Measurements from ENCODE around the gene TCF12. TPM values are rescaled to one million over a fixed set of nuclear protein-coding genes. Genes with fewer than 3 reads are reported as not detected.

TCF12 gene
- total and polyA plus RNA-seq, 5 donors from 2014 or later = 45.7 to 83.7 (median 68.2) TPM

DNA sequence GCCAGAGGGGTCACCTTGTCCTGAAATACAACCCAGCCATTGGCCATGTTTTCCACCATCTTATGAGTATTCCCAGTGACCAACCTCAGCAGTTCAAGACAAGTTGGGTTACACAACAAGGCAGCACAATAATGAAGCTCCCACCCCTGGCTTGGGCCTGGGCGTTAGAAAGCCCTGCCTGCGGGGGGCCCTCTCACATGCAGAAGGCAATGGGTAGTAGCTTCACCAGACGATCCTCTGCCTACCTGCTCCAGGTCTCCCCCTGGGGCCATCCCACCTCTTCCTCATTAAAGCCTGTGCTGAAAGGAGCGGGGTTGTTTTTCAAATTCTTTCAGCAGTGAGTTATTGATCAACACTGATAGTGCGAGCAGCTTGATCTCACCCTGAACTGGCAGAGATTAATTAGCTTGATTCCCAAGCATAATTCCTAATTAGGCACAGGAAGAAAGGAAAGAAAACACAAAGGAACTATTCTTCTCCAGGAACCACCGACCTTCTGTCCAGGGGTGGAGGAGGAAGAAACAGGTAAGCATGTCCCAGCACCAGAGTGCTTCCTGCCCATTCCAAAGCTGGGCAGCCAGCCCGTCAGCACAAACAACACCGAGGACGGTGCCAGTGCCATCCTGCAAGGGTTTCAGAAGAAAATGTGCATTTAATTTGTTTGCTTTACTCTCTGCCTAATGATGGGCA lies 378.2 kb downstream of the TCF12 start:
- no peaks in the 10 kb centered on the region for H3K4me1 ChIP-seq (ENCODE audit: control insufficient read depth, insufficient read depth, low read length, poor library complexity, severe bottlenecking)
- ATAC-seq (ENCODE audit: low read depth in 2 of 2) (no peak), DNase-seq (no peak)
- Mint-ChIP-seq H3K27ac (no peak overlapping the region), H3K4me3 (no peak overlapping the region), H3K9me3 (peaks cover 0 to 3% (median 0%) of the 10 kb centered on the region in 7 donors), H3K4me1 (peaks cover 0 to 19% (median 6%) of the 10 kb centered on the region in 4 donors), H3K27me3 (no peaks in the 10 kb centered on the region), H3K36me3 (peaks cover 10% of the 10 kb centered on the region)
- H3K27ac ChIP-seq (ENCODE audit: insufficient read depth, low read length, poor library complexity, severe bottlenecking) = no peak overlapping the region
- H3K9me3 ChIP-seq (ENCODE audit: control insufficient read depth in 2 of 2, low read length in 2 of 2) = no peaks in the 10 kb centered on the region
- H3K27me3 ChIP-seq (ENCODE audit: control insufficient read depth, insufficient read depth, low read length) = no peaks in the 10 kb centered on the region
- no peaks in the 10 kb centered on the region for H3K36me3 ChIP-seq (ENCODE audit: control insufficient read depth, insufficient read depth, low read length)
- no peak overlapping the region for H3K4me3 ChIP-seq (ENCODE audit: low read depth, low read length)

DNA sequence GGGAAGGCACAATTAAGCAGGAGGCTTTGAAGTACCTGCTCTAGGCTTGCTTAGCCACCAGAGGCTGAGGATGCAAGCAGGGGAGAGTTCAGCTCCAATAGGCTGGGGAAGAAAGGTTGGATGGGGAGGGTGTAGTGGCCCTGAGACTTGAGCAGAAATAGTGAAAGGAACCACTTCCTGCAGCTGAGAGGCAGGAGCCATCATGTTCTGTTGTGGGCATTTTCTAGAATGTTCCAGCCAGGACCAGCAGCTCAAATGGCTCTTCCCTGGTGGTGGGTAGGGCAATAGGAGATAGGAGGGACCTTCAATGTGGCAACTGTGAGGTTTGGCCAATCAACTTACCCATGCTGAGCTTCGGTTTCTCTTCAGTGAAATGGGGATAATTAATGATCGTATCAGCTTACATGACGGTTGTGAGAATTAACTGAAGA lies 378.7 kb downstream of the TCF12 start:
- no peak overlapping the region for H3K27ac ChIP-seq (ENCODE audit: insufficient read depth, low read length, poor library complexity, severe bottlenecking)
- no peaks in the 10 kb centered on the region for H3K27me3 ChIP-seq (ENCODE audit: control insufficient read depth, insufficient read depth, low read length)
- Mint-ChIP-seq H3K27ac (no peak overlapping the region), H3K9me3 (peaks cover 0 to 3% (median 0%) of the 10 kb centered on the region in 7 donors), H3K36me3 (peaks cover 6% of the 10 kb centered on the region), H3K4me3 (no peak overlapping the region), H3K27me3 (no peaks in the 10 kb centered on the region), H3K4me1 (peaks cover 0 to 19% (median 6%) of the 10 kb centered on the region in 4 donors)
- peak in 1 of 2 donors; percentile 29 for ATAC-seq (ENCODE audit: low read depth in 2 of 2)
- H3K36me3 ChIP-seq (ENCODE audit: control insufficient read depth, insufficient read depth, low read length) = no peaks in the 10 kb centered on the region
- DNase-seq = peak in 1 of 3 donors; percentile 24
- H3K4me3 ChIP-seq (ENCODE audit: low read depth, low read length) = no peak overlapping the region
- H3K4me1 ChIP-seq (ENCODE audit: control insufficient read depth, insufficient read depth, low read length, poor library complexity, severe bottlenecking) = no peaks in the 10 kb centered on the region
- H3K9me3 ChIP-seq (ENCODE audit: control insufficient read depth in 2 of 2, low read length in 2 of 2) = no peaks in the 10 kb centered on the region

DNA sequence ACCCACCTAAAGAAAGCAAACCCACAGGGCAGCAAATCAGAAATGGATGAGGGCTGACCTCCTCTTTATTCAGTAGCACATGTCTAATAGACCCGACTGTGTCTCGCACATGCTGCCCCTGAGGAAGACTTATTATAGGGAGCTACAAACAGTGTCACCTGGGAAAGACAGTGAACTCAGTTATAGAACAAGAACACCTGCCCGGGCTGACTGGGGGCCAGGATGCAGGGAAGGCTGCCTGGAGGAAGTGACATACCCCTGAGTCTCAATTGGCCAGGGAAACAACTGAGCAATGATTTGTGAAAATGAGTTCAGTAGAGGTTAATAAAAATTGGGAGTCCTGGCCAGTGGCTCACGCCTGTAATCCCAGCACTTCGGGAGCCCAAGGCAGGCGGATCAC lies 379.2 kb downstream of the TCF12 start:
- no peak overlapping the region for H3K4me3 ChIP-seq (ENCODE audit: low read depth, low read length)
- H3K27me3 ChIP-seq (ENCODE audit: control insufficient read depth, insufficient read depth, low read length) = no peaks in the 10 kb centered on the region
- no peak overlapping the region for H3K4me3 Mint-ChIP-seq
- H3K9me3 ChIP-seq (ENCODE audit: control insufficient read depth in 2 of 2, low read length in 2 of 2) = no peaks in the 10 kb centered on the region
- DNase-seq = no peak
- no peaks in the 10 kb centered on the region for H3K27me3 Mint-ChIP-seq
- H3K36me3 ChIP-seq (ENCODE audit: control insufficient read depth, insufficient read depth, low read length) = no peaks in the 10 kb centered on the region
- H3K9me3 Mint-ChIP-seq = peaks cover 0 to 2% (median 0%) of the 10 kb centered on the region in 7 donors
- peaks cover 0 to 19% (median 6%) of the 10 kb centered on the region in 4 donors for H3K4me1 Mint-ChIP-seq
- ATAC-seq (ENCODE audit: low read depth in 2 of 2) = no peak
- H3K4me1 ChIP-seq (ENCODE audit: control insufficient read depth, insufficient read depth, low read length, poor library complexity, severe bottlenecking) = no peaks in the 10 kb centered on the region
- peaks cover 1% of the 10 kb centered on the region for H3K36me3 Mint-ChIP-seq
- H3K27ac Mint-ChIP-seq = no peak overlapping the region
- no peak overlapping the region for H3K27ac ChIP-seq (ENCODE audit: insufficient read depth, low read length, poor library complexity, severe bottlenecking)

DNA sequence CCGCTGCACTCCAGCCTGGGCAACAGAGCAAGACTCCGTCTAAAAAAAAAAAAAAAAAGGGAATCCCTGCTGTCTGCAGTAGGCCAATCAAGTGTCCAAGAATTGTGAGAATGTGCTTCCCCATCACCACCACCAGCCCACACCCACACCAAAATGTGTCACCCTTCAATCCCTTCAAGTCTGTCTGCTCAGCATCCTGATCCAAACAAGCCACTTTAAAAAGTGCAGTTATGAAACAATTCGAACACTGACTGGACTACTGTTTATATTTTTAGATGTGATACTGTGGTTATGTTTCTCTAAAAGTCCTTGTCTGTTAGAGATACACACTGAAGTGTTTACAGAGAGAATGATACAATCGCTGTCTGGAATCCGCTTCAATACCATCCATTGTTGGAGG lies 379.8 kb downstream of the TCF12 start:
- DNase-seq (no peak), ATAC-seq (ENCODE audit: low read depth in 2 of 2) (no peak)
- no peak overlapping the region for H3K27ac ChIP-seq (ENCODE audit: insufficient read depth, low read length, poor library complexity, severe bottlenecking)
- no peaks in the 10 kb centered on the region for H3K4me1 ChIP-seq (ENCODE audit: control insufficient read depth, insufficient read depth, low read length, poor library complexity, severe bottlenecking)
- no peaks in the 10 kb centered on the region for H3K27me3 Mint-ChIP-seq
- no peaks in the 10 kb centered on the region for H3K36me3 ChIP-seq (ENCODE audit: control insufficient read depth, insufficient read depth, low read length)
- no peaks in the 10 kb centered on the region for H3K27me3 ChIP-seq (ENCODE audit: control insufficient read depth, insufficient read depth, low read length)
- H3K4me3 Mint-ChIP-seq = no peak overlapping the region
- H3K4me1 Mint-ChIP-seq = peaks cover 0 to 19% (median 6%) of the 10 kb centered on the region in 4 donors
- no peaks in the 10 kb centered on the region for H3K36me3 Mint-ChIP-seq
- H3K4me3 ChIP-seq (ENCODE audit: low read depth, low read length) = no peak overlapping the region
- peaks cover 0 to 2% (median 0%) of the 10 kb centered on the region in 7 donors for H3K9me3 Mint-ChIP-seq
- H3K9me3 ChIP-seq (ENCODE audit: control insufficient read depth in 2 of 2, low read length in 2 of 2) = no peaks in the 10 kb centered on the region
- H3K27ac Mint-ChIP-seq = no peak overlapping the region

DNA sequence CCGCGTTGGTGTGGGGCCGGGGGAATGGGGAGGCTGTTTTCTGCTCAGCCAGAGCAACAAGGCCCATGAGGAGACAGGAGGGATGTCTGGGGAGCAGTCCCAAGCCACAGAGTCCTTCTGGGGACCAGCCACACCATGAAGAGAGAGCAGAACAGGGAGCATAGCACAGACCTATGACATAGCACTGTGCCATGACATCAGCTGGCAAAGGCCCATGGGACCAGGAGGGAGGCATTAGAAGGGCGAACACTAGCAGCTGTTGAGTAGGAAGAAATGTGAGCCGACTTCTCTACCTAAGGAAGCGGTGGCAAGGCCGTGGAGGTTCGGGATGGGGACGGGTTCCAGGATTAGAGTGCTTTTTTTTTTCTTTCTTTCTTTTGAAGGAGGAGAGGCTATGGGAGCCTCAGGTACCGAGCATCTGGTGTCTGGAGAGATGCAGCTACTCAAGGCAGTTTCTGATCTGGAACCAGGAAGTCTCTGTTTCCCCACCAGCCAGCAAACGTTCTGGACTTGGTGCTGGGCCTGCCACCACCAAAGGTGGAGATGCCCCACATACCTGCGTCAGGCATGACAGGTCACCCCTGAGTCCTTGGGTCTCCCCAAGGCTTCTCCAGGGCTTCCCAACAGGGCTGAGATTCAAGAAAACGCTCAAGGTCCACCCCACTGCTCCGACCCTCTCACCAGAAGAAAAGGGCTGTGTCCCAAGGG lies 380.6 kb downstream of the TCF12 start:
- H3K27me3 Mint-ChIP-seq = no peaks in the 10 kb centered on the region
- ATAC-seq (ENCODE audit: low read depth in 2 of 2) (no peak), DNase-seq (no peak)
- no peak overlapping the region for H3K4me3 Mint-ChIP-seq
- H3K9me3 Mint-ChIP-seq = peaks cover 0 to 2% (median 0%) of the 10 kb centered on the region in 7 donors
- H3K4me1 ChIP-seq (ENCODE audit: control insufficient read depth, insufficient read depth, low read length, poor library complexity, severe bottlenecking) = no peaks in the 10 kb centered on the region
- no peaks in the 10 kb centered on the region for H3K9me3 ChIP-seq (ENCODE audit: control insufficient read depth in 2 of 2, low read length in 2 of 2)
- H3K27ac ChIP-seq (ENCODE audit: insufficient read depth, low read length, poor library complexity, severe bottlenecking) = no peak overlapping the region
- H3K27me3 ChIP-seq (ENCODE audit: control insufficient read depth, insufficient read depth, low read length) = no peaks in the 10 kb centered on the region
- no peak overlapping the region for H3K4me3 ChIP-seq (ENCODE audit: low read depth, low read length)
- H3K4me1 Mint-ChIP-seq = peaks cover 0 to 19% (median 6%) of the 10 kb centered on the region in 4 donors
- H3K36me3 ChIP-seq (ENCODE audit: control insufficient read depth, insufficient read depth, low read length) = no peaks in the 10 kb centered on the region
- H3K27ac Mint-ChIP-seq = no peak overlapping the region
- no peaks in the 10 kb centered on the region for H3K36me3 Mint-ChIP-seq

DNA sequence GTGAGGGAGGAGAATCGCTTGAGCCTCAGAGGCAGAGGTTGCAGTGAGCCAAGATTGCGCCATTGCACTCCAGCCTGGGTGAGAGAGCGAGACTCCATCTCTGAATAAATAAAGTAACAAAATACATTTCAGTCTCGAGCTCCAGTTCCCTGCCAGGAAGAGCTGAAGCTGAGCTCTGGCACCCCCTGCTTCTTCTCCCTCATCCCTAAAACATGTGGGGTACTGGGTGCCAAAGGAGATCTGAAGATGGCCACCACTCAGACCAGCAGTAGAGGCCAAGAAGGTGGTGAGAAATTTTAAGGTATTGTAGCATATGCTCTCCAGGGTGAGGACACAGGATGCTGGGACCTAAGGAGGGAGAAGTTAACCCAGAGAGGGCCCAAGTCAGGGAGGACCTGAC lies 382.9 kb downstream of the TCF12 start:
- Mint-ChIP-seq H3K36me3 (no peaks in the 10 kb centered on the region), H3K4me3 (no peak overlapping the region), H3K4me1 (peaks cover 0 to 15% (median 6%) of the 10 kb centered on the region in 4 donors), H3K27me3 (peaks cover 4% of the 10 kb centered on the region), H3K9me3 (peaks cover 0 to 2% (median 0%) of the 10 kb centered on the region in 7 donors), H3K27ac (no peak overlapping the region)
- DNase-seq (no peak), ATAC-seq (ENCODE audit: low read depth in 2 of 2) (no peak)
- no peaks in the 10 kb centered on the region for H3K9me3 ChIP-seq (ENCODE audit: control insufficient read depth in 2 of 2, low read length in 2 of 2)
- H3K36me3 ChIP-seq (ENCODE audit: control insufficient read depth, insufficient read depth, low read length) = no peaks in the 10 kb centered on the region
- no peak overlapping the region for H3K27ac ChIP-seq (ENCODE audit: insufficient read depth, low read length, poor library complexity, severe bottlenecking)
- H3K4me3 ChIP-seq (ENCODE audit: low read depth, low read length) = no peak overlapping the region
- H3K27me3 ChIP-seq (ENCODE audit: control insufficient read depth, insufficient read depth, low read length) = no peaks in the 10 kb centered on the region
- H3K4me1 ChIP-seq (ENCODE audit: control insufficient read depth, insufficient read depth, low read length, poor library complexity, severe bottlenecking) = peaks cover 4% of the 10 kb centered on the region

DNA sequence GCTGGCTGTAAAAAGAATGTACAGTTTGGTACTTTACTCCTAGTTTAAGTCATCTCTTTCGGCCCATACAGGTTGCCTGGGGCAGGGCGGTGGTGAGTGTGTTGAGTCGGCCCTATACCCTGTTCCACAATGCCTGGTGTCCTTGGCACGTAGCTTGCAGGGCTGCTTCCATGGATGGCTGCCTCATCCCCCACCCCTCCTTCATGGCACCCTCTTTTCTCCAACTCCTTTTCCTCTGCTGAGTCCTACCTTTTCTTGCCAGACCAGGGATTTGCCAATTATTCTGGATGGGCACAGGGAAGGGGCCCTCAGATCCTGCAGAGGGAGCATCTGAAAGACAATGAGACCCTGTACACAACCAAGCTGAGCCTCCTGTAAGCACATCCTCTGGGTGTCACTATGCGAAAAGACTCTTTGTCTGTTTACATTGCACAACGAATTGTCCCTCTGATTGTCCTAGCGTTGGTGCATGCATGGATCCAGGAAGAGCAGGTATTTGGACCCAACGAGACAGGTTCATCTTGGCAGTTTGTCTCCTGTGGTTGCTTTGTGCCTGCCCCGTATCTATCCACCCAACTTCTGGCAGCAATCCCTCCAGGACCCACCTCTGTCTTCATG lies 384.3 kb downstream of the TCF12 start:
- DNase-seq = no peak
- Mint-ChIP-seq H3K36me3 (no peaks in the 10 kb centered on the region), H3K27me3 (peaks cover 4% of the 10 kb centered on the region), H3K4me1 (peaks cover 0 to 12% (median 3%) of the 10 kb centered on the region in 4 donors), H3K27ac (peak overlapping the region in 1 of 3 donors; percentile 27), H3K9me3 (no peaks in the 10 kb centered on the region), H3K4me3 (peak overlapping the region in 1 of 4 donors; percentile 17)
- H3K9me3 ChIP-seq (ENCODE audit: control insufficient read depth in 2 of 2, low read length in 2 of 2) = no peaks in the 10 kb centered on the region
- no peak overlapping the region for H3K4me3 ChIP-seq (ENCODE audit: low read depth, low read length)
- no peak overlapping the region for H3K27ac ChIP-seq (ENCODE audit: insufficient read depth, low read length, poor library complexity, severe bottlenecking)
- ATAC-seq (ENCODE audit: low read depth in 2 of 2) = no peak
- H3K36me3 ChIP-seq (ENCODE audit: control insufficient read depth, insufficient read depth, low read length) = no peaks in the 10 kb centered on the region
- H3K4me1 ChIP-seq (ENCODE audit: control insufficient read depth, insufficient read depth, low read length, poor library complexity, severe bottlenecking) = peaks cover 10% of the 10 kb centered on the region
- no peaks in the 10 kb centered on the region for H3K27me3 ChIP-seq (ENCODE audit: control insufficient read depth, insufficient read depth, low read length)
